NCI-H510A (cell line): Measurements from ENCODE around the gene AGPAT1.
"Not testable (repeated sequence)": the region's sequence is repeated elsewhere in the genome, so short reads cannot be mapped to it uniquely, and the experiment has no call there.

Experiments
- DNase-seq: peaks from one replicate; lab custom pipeline; 2025; lab: John Stamatoyannopoulos, UW

The AGPAT1 gene

DNA sequence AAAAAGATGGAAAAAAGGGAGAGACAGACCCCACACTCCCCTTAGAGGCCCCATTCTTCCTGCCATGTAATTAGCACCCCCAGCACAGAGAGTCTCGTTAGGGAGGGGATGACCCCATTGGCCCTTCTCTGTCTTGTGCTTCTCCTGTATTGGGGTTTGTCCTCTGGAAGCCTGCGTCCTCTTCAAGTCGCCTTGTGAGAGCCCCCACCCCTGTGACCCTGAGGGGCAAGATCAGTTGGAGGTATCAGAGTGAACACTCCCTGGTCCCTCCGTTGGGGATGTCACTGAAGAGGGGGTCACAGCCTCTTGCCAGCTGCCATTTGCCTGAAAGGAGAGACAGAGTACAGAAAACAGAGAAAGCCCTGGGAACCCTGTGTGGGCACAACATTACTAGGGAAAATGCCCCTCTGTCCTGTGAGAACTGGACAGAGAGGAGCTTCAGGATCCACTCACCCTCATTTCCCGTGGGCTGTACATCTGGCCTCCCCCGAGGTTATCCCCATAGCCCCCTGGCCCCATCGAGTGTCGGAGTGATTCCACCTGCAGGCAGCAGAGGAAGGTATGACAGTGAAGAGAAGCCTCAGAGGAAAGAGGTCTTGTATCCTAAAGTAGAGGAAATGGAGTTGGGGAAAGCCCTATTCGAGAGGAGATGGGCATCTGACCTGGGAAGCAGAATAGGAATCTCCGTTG, 10.4 kb upstream of the AGPAT1 start:
- DNase-seq: not testable (repeated sequence)

GRCh38 chr6:32185681-32186131, 9.8 kb upstream of the AGPAT1 start:
- peak; percentile 43 for DNase-seq

DNA sequence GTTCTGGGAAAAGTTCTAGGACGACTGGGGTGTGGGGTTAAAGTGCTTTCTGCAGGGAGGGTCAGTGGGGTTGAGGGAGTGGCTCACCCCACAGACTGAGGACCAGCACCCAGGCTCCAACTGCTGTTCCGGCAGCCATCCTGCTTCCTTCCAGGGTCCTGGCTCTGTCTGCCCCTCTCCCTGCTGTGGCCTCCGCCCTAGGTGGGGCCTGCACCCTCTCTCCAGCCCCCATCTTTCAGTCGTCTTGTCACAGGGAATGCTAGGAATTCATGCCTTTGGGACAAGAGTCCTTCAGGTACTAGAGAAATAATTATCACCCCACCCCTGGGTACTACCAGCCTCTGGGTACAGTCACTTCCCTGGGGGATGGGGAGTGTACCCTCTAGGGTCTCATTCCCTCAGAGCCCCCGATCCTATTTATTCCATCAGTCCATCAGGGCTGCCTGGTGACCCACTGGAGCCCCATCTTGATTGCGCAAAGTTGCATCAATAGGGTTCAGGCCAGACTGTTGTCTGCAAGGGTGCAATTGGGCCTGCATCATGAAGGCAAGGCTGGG, 8.3 kb upstream of the AGPAT1 start, which contains the start of gene AGER:
TSS of gene AGER (minus strand) at position 170 of the 557 bp plus-strand sequence. CDS start at position 139, 31 bp downstream.
- DNase-seq: no peak

DNA sequence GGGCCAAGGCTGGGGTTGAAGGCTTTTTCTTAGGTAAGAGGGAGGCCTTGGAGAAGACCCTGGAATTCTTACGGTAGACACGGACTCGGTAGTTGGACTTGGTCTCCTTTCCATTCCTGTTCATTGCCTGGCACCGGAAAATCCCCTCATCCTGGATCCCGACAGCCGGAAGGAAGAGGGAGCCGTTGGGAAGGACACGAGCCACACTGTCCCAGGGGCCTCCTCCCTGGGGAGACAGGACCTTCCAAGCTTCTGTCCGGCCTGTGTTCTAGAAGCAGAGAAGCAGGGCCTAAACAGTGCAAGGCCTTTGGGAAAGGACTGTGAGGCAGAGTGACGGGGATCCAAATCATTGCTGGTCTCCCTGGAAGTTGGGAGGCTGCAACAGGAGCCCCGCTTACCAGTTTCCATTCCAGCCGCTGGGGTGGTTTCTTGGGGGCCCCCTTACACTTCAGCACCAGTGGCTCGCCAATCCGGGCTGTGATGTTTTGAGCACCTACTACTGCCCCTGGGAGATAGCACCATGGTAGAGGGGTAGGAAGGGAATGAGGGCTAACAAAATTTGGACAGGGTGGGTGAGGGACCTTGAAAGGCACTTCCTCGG, 7.7 kb upstream of the AGPAT1 start:
- no peak for DNase-seq

DNA sequence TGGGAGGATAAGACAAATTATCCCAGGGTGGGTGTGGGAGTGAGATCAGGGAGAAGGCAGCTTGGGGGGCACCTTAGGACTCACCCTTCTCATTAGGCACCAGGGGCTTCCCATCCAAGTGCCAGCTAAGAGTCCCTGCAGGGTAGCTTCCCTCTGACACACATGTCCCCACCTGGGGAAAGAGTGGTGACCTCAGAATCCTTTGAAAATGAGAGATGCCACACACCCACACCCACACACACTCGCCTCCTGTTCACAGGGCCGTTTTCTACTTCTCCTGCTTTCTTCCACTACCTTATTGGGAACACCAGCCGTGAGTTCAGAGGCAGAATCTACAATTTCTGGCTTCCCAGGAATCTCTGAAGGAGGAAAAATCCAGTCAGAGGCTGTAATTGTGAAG, 7.1 kb upstream of the AGPAT1 start:
- no peak for DNase-seq

- DNase-seq: no peak
Observed at GRCh38 chr6:32182555-32182981, 6.7 kb upstream of the AGPAT1 start.

DNA sequence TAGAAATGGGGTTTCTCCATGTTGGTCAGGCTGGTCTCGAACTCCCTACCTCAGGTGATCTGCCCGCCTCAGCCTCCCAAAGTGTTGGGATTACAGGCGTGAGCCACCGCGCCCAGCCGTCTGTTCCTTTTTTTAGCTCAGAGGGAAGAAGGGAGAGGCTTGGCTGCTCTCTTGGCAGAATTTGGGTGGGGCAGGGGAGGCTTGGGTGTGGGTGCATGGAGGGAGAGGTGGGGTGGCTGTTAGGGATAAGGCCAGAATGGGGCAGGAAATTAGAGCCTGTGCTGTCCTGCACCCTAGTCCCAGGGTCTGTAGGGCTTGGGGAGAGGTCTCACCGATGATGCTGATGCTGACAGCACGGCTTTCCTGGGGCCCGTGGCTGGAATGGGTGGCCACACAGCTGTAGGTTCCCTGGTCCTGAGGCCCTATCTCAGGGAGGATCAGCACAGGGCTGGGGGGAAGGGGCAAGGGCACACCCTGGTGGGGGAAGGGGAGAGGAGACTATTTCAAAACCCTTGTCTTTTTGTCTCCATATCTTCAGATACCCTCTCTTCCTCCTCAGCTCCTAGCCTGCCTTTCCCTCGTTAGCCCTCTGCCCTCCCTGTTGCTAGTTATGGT, 6.1 kb upstream of the AGPAT1 start:
- DNase-seq: no peak

- DNase-seq: no peak
Observed at GRCh38 chr6:32181148-32181702, 5.3 kb upstream of the AGPAT1 start.

GRCh38 chr6:32179766-32180405, 4.0 kb upstream of the AGPAT1 start:
- no peak for DNase-seq

- no peak for DNase-seq
Observed at GRCh38 chr6:32178547-32179440, 2.9 kb upstream of the AGPAT1 start.

- peak; percentile 99 for DNase-seq
Observed at GRCh38 chr6:32177788-32178546, 2.1 kb upstream of the AGPAT1 start, which contains the start of gene RNF5. Gene RNF5, plus strand, starts transcription at chr6:32178405. Its CDS starts 107 bp downstream, at chr6:32178512.

DNA sequence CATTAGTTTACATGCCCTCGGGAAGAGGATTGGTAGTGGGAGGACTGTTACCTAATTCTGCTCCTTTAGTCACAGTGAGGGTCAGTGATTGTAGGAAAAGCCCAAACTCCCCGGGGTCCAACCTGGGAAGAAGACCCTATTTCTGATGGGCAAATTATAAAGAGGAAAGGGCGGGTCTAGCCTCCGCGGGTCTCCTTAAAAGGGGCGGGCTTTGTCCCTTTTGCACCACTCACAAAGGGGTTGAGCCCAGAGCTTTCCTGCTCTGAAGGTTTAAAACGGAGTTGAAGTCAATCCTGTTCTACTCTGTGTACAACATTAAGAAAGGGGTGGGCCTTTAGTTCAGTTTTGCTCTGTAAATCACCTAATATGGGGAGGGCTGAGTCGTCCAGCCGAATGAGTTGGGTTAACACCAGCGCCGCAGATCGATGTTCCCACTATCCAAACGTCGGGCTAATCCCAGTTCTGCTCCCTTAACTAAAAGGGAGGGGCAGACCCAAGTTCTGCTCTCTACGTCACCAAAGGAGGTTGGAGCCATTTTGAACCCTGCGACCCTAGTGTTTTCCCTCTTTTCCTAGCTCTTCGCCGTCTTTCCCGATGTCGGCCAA, 1.4 kb upstream of the AGPAT1 start:
- DNase-seq: peak; percentile 81

GRCh38 chr6:32176476-32177182, 745 bp upstream of the AGPAT1 start:
- peak; percentile 54 for DNase-seq

DNA sequence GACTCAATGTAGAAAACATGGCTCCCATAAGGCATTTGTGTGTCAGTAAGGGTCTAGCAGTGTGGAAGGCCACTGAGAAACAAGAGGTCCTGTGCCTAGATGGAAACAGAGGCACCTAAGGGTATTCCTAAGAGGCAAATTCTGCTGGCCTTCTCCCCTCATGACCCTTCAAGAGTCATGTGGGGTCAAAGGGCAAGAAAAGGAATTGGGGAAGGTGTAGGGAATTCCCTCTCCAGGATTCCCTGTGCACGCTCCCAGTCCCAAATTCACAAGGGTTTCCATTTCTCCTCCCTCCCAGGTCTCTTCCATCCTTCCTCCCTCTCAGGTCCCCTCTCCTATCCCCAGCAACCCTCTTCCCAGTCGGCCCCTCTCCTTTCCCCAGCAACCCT, 568 bp downstream of the AGPAT1 start:
- DNase-seq: no peak

- DNase-seq: no peak
Observed at GRCh38 chr6:32174416-32174815, 1.5 kb downstream of the AGPAT1 start.

DNA sequence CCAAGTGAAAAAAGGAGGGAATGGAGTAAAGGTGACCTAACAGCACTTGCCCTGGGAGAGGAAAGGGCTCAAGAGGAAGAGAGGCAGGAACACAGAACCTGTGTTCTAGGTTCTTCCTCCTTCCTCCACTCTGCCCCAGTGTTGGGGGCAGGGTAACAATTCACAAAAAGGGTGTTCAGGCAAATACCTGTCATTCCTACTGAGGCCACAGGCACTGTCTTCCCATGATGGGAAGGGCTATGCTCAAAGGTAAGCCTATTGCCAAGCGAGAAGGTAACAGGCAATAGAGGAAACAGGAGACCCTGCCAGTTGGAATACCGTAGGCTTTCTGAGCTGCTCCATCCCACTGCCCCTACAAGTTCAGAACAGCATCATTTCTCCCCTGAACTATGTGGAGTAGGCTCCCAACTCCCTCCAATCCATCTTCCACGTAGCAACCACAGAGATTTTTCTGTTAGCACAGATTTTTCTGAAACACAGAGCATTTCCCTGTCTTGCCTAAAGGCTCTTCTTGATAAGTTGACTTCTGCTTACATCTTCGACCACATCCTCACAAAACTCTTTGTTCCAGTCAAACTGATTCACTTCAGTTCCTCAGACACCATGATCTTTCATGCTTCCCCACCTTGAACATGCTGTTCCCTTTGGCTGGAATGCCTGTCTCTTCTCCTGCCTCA, 2.7 kb downstream of the AGPAT1 start:
- DNase-seq: no peak

GRCh38 chr6:32171234-32171633, 4.7 kb downstream of the AGPAT1 start:
- no peak for DNase-seq

GRCh38 chr6:32170294-32170693, 5.6 kb downstream of the AGPAT1 start:
- DNase-seq: no peak
